ENCODE measurements around the gene KRTAP13-2.

Gene KRTAP13-2

GRCh38 chr21:30337772-30338171, 34.3 kb downstream of the KRTAP13-2 start:
- H3K27ac ChIP-seq = no peak overlapping the region
- TF ChIP-seq CTCF (IDR thresholded peaks at IDR 0.05) = no peak
- no peak for TF ChIP-seq ZFX (IDR thresholded peaks at IDR 0.05; ENCODE audit: borderline replicate concordance)

GRCh38 chr21:30337276-30337744, 34.8 kb downstream of the KRTAP13-2 start, which contains the start of gene KRTAP27-1:
Gene KRTAP27-1 (minus strand): TSS chr21:30337694. CDS start chr21:30337668, 26 bp downstream.
- H3K27ac ChIP-seq = no peak within 1 kb of the TSS
- no peak for TF ChIP-seq CTCF (IDR thresholded peaks at IDR 0.05)
- TF ChIP-seq ZFX (IDR thresholded peaks at IDR 0.05; ENCODE audit: borderline replicate concordance) = no peak

- TF ChIP-seq ZFX (IDR thresholded peaks at IDR 0.05; ENCODE audit: borderline replicate concordance) (no peak), CTCF (IDR thresholded peaks at IDR 0.05) (no peak)
- H3K27ac ChIP-seq = no peak overlapping the region
Measured at GRCh38 chr21:30336596-30336995, 35.5 kb downstream of the KRTAP13-2 start.

- H3K27ac ChIP-seq = no peak overlapping the region
- TF ChIP-seq ZFX (IDR thresholded peaks at IDR 0.05; ENCODE audit: borderline replicate concordance) (no peak), CTCF (IDR thresholded peaks at IDR 0.05) (no peak)
Measured at GRCh38 chr21:30333736-30334135, 38.3 kb downstream of the KRTAP13-2 start.

GRCh38 chr21:30332681-30333080, 39.4 kb downstream of the KRTAP13-2 start:
- no peak overlapping the region for H3K27ac ChIP-seq
- TF ChIP-seq CTCF (IDR thresholded peaks at IDR 0.05) (no peak), ZFX (IDR thresholded peaks at IDR 0.05; ENCODE audit: borderline replicate concordance) (no peak)

- H3K27ac ChIP-seq = no peak overlapping the region
- TF ChIP-seq CTCF (IDR thresholded peaks at IDR 0.05) = no peak
- TF ChIP-seq ZFX (IDR thresholded peaks at IDR 0.05; ENCODE audit: borderline replicate concordance) = no peak
Measured at GRCh38 chr21:30329203-30329875, 42.7 kb downstream of the KRTAP13-2 start.

GRCh38 chr21:30326390-30326789, 45.7 kb downstream of the KRTAP13-2 start:
- TF ChIP-seq ZFX (IDR thresholded peaks at IDR 0.05; ENCODE audit: borderline replicate concordance) (no peak), CTCF (IDR thresholded peaks at IDR 0.05) (no peak)
- H3K27ac ChIP-seq = no peak overlapping the region
